Stomach (tissue), 4 donors: ENCODE results near the gene NCOA1.

Experiments used
- CTCF ChIP-seq, 7 experiments: fragments of 450-650 bp in 4 of 7; fragments of 200-600 bp in 3 of 7; sonication (generic) in 3 of 7; IDR thresholded peaks; one replicate each; pipeline ENCODE4 v1.5.1; 2016 to 2019; ENCODE audit warnings: antibody characterized with exemption in 7 of 7, control low read depth in 2 of 7, mild to moderate bottlenecking in 1 of 7
- POLR2A ChIP-seq, 4 donors: fragments of 450-650 bp; IDR thresholded peaks; one replicate each; pipeline ENCODE4 v1.6.1; 2016; ENCODE audit warnings: antibody characterized with exemption in 4 of 4, control low read depth in 2 of 4, mild to moderate bottlenecking in 1 of 4, moderate library complexity in 1 of 4
- POLR2AphosphoS5 ChIP-seq, 3 donors: sonication (generic); formaldehyde crosslinking; IDR thresholded peaks; one replicate each; pipeline ENCODE4 v1.6.1; 2016; ENCODE audit warnings: antibody characterized with exemption in 3 of 3

- TF ChIP-seq CTCF (IDR thresholded peaks at IDR 0.05) (no peak), POLR2A (IDR thresholded peaks at IDR 0.05) (no peak), POLR2AphosphoS5 (IDR thresholded peaks at IDR 0.05) (no peak)
Measured at GRCh38 chr2:24643051-24643450, 152.0 kb downstream of the NCOA1 start.
